Nephron (organoid): ENCODE measurements around the gene ZNF200.

Experiments used
- H3K27ac Mint-ChIP-seq, 3 experiments: 2 replicates each; pipeline ENCODE4 v1.8.0; 2020; ENCODE audit warnings: mixed read lengths in 3 of 3, mild to moderate bottlenecking in 2 of 3, moderate library complexity in 1 of 3
- H3K27me3 Mint-ChIP-seq: 2 replicates; pipeline ENCODE4 v1.8.0; 2021; ENCODE audit warnings: low read depth, mild to moderate bottlenecking, moderate library complexity, mixed read lengths
- H3K36me3 Mint-ChIP-seq: 2 replicates; pipeline ENCODE4 v1.8.0; 2020; ENCODE audit warnings: low read depth, mixed read lengths
- H3K4me1 Mint-ChIP-seq: 2 replicates; pipeline ENCODE4 v1.8.0; 2020; ENCODE audit warnings: mixed read lengths
- H3K4me3 Mint-ChIP-seq, 3 experiments: 2 replicates each; pipeline ENCODE4 v1.8.0; 2020; ENCODE audit warnings: mild to moderate bottlenecking in 3 of 3, mixed read lengths in 3 of 3, moderate library complexity in 2 of 3
- H3K9me3 Mint-ChIP-seq: 2 replicates; pipeline ENCODE4 v1.8.0; 2020; ENCODE audit warnings: mixed read lengths
- TF ChIP-seq, protein P1 (sequence below), 3 experiments: fragments of 200-600 bp; sonication (generic); IDR thresholded peaks; one replicate each; pipeline ENCODE4 v1.5.0; 2021; ENCODE audit warnings: antibody characterized with exemption in 3 of 3; ENCODE audit not compliant: unreplicated experiment in 3 of 3

The ZNF200 gene

DNA sequence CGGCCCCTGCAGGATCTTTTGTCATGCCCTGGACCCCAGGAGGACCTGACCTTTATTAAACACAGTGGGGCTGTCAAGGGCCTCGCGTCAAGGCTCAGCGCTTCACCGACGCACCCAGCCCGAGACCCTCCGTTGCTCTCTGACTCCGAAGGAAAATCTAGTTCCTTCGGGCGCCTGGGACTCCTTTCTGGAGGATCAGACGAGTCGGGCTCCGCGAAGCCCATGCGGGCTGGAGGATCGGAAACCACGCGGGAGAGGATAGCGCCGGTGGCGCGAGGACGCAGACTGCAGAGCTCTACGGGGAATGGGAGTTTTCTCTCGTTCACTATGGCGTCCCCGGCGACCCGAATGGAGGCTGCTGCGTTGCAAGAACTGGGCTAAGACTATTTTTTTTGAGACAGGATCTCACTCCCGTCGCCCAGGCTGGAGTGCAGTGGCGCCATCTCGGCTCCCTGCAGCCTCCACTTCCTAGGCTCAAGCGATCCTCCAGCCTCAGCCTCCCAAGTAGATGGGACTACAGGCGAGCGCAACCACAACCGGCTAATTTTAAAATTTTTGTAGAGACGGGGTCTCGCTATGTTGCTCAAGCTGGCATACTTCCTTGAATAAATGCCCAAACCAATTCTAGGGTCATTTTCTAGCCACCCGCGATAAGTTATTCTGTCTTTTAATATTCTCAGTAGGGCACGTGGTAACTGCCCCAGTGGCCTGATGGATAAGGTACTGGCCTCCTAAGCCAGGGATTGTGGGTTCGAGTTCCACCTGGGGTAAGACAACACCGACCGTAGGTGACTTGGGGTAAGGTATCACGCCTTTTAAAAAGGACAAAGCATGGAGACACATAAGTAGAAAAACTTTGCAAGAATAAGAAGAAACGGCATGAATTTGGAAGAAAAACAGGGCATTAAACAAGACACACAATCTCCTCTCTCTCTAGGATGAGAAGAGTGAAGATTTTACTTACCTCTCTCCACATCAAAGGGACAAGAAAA, 41.4 kb downstream of the ZNF200 start:
- H3K9me3 Mint-ChIP-seq: peaks cover 6% of the 10 kb centered on the region
- H3K27me3 Mint-ChIP-seq: peaks cover 92% of the 10 kb centered on the region
- no peak overlapping the region for H3K27ac Mint-ChIP-seq
- peaks cover 5% of the 10 kb centered on the region for H3K36me3 Mint-ChIP-seq
- H3K4me3 Mint-ChIP-seq: no peak overlapping the region
- TF ChIP-seq, protein P1, sequence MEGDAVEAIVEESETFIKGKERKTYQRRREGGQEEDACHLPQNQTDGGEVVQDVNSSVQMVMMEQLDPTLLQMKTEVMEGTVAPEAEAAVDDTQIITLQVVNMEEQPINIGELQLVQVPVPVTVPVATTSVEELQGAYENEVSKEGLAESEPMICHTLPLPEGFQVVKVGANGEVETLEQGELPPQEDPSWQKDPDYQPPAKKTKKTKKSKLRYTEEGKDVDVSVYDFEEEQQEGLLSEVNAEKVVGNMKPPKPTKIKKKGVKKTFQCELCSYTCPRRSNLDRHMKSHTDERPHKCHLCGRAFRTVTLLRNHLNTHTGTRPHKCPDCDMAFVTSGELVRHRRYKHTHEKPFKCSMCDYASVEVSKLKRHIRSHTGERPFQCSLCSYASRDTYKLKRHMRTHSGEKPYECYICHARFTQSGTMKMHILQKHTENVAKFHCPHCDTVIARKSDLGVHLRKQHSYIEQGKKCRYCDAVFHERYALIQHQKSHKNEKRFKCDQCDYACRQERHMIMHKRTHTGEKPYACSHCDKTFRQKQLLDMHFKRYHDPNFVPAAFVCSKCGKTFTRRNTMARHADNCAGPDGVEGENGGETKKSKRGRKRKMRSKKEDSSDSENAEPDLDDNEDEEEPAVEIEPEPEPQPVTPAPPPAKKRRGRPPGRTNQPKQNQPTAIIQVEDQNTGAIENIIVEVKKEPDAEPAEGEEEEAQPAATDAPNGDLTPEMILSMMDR (IDR thresholded peaks at IDR 0.05; ENCODE audit: unreplicated experiment in 3 of 3): no peak
- H3K4me1 Mint-ChIP-seq: peaks cover 7% of the 10 kb centered on the region

DNA sequence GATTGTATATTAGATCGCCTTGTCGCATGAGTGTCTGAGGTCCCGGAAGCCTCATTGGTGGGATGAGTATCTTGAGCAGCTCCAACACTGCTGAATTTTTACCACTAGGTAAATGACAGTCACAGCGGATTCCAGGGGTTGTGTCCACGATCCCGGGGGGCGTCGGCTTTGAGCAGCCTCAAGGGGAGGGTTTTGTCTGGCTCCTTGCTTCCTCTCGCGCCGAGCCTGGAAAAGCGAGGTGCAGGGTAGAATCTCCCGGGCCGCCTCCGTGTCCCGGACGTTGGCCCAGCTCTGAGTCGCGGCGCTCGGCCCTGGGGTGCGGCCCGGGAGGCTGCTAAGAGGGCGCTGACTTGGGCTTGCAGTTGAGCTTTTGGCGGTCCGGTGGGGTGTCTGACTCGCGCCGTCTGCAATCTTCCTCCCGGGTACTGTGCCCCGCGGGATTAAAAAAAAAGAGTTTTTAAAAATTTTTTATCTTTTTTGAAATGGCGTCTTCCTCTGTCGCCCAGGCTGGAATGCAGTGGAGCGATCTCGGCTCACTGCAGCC, 42.4 kb downstream of the ZNF200 start:
- peaks cover 95% of the 10 kb centered on the region for H3K27me3 Mint-ChIP-seq
- no peak overlapping the region for H3K4me3 Mint-ChIP-seq
- H3K27ac Mint-ChIP-seq: no peak overlapping the region
- TF ChIP-seq, protein P1 (IDR thresholded peaks at IDR 0.05; ENCODE audit: unreplicated experiment in 3 of 3): no peak
- H3K4me1 Mint-ChIP-seq: peaks cover 15% of the 10 kb centered on the region
- peaks cover 5% of the 10 kb centered on the region for H3K36me3 Mint-ChIP-seq
- H3K9me3 Mint-ChIP-seq: peaks cover 6% of the 10 kb centered on the region

DNA sequence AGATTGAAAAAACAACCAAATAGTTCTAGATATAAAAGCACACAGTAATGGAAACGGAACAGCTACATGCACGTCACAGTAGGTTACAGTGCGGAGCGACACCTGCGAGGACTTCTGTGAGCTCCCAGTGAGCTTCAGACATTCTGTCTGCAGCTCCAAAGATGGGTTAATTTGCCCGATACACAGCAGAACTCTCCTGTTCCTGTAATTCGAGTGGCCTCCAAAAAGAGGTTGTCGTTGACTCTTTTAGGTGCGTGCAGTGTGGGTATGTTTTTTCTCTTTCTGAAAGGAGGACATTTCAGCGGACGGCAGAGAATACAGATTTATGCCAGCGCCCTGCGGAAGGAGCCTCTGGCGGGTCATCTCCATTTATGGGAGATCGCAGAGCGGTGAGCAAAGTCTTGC, 44.0 kb downstream of the ZNF200 start:
- Mint-ChIP-seq H3K27me3 (peaks cover 98% of the 10 kb centered on the region), H3K4me1 (peaks cover 16% of the 10 kb centered on the region), H3K27ac (no peak overlapping the region), H3K36me3 (peaks cover 5% of the 10 kb centered on the region), H3K4me3 (peak overlapping the region; percentile 31 to 64 (median 60)), H3K9me3 (peaks cover 6% of the 10 kb centered on the region)
- TF ChIP-seq, protein P1 (IDR thresholded peaks at IDR 0.05; ENCODE audit: unreplicated experiment in 3 of 3): no peak

DNA sequence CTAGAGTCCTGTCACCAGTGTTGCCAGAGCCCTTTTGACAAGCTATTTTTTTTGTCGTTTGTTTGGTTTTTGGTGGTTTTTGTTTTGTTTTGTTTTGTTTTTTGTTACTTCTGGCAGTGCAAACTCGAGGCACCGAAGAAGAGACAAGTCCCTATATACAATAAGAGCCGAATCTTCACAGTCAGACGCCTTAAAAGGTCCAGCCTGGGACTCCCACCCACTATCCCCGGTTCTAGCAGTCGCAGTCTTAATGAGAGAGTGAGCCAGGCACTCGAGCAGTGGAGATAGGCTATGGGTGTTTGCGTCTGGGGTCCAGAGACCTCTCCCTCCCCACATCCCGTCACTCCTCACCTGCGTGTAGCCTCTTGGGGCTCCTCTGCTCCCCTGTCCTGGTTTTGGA, 45.1 kb downstream of the ZNF200 start:
- Mint-ChIP-seq H3K9me3 (peaks cover 6% of the 10 kb centered on the region), H3K27me3 (peaks cover 96% of the 10 kb centered on the region), H3K4me1 (peaks cover 16% of the 10 kb centered on the region), H3K36me3 (peaks cover 5% of the 10 kb centered on the region), H3K4me3 (peak overlapping the region; percentile 88 to 89 (median 89)), H3K27ac (no peak overlapping the region)
- TF ChIP-seq, protein P1 (IDR thresholded peaks at IDR 0.05; ENCODE audit: unreplicated experiment in 3 of 3): no peak

DNA sequence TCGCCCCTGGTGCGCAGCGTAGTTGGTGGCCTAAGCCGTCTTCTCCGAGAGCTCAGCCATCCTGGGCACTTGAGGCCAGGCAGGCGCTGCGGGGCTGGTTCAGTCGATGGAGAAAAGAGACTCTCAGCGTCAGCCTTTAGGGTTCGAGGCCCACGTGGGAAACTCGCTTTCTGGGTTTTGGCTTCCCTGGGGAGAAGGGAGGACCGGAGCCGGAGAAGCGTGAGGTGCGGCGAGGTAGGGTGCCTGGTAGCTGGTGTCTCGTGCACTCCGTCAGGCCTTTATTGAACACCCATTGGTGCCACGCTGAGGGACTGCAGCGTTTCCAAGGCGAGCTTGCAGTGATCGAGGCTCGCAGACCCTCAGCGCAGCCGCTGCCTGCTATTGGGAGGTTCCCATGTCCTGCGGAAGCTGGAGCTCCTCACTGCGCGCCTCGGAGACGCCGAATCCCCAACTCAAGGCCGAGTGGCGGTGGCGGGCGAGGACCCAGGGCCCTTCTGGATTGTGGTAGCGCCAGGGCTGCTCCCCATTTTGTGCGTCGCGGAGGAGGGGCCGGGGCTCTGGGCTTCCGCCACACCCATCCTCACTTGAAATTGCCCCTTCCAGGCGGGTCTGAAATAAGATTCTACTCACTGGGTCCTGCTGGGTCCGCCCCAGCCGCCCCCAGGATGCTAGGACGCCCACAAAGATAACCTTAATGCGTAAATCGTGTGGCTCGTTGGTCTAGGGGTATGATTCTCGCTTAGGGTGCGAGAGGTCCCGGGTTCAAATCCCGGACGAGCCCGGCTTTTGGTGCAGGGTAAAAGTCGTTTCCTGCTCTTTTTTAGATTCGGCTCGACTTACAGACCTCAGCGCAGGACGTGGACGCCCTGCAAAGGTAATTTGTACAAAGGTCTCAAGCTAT, 45.8 kb downstream of the ZNF200 start:
- Mint-ChIP-seq H3K36me3 (peaks cover 5% of the 10 kb centered on the region), H3K4me3 (peak overlapping the region; percentile 88 to 89 (median 89))
- TF ChIP-seq, protein P1 (IDR thresholded peaks at IDR 0.05; ENCODE audit: unreplicated experiment in 3 of 3): no peak

More for the DNA sequence above, 45.8 kb downstream of the ZNF200 start:
- Mint-ChIP-seq H3K27me3 (peaks cover 96% of the 10 kb centered on the region), H3K4me1 (peaks cover 18% of the 10 kb centered on the region), H3K9me3 (peaks cover 5% of the 10 kb centered on the region), H3K27ac (no peak overlapping the region)
